Stimulated activated CD8-positive, alpha-beta memory T cell treated with anti-CD3 and anti-CD28 coated beads, Interleukin-12 subunit alpha, Interleukin-12 subunit beta, amount 100 ng/mL, for 24 hours (primary cell): ENCODE data around the gene TTC7B.
"Not testable (repeated sequence)": the region's sequence is repeated elsewhere in the genome, so short reads cannot be mapped to it uniquely, and the experiment has no call there.

Experiments used
- DNase-seq: peaks from one replicate; pipeline ENCODE4 v3.0.0-alpha.2; 2020; ENCODE audit errors: extremely low read depth

TTC7B gene

DNA sequence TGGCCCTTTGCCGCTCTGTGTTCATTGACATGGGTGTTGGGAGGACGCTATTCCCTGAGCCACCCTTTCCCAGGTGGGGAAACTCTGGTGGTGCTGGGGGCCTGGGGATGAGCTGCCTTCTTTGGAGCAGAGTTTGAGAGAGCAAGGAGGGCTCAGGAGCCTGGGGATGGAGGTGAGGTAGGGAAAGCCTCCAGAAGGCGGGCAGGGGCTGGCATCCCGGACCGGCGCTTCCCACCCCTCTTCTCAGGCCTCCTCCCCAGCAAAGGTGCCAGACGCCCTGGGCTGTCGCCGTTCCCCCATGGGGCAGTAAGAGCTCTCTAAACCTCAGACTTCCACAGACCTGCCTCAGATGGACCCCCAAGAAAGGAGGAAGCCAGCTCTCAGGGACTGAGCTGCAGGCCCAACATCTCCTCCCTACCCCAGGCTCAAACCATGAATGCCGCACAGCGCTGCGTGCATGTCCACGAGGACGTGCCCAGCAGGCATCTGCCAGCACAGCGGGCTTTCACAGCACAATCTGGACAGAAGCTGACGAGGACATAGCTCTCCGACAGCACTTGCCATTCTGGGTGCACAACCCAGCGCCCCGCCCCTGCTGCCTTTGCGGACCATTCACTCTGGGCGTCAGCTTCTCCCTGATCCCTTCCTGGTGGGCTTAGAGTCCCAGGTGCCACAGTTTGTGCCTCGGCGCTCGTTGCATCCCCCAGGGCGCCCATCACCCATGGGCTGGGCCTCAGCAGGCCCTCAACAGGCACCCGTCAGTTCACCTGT, 14.9 kb upstream of the TTC7B start:
- no peak for DNase-seq

- no peak for DNase-seq
These were observed 13.4 kb upstream of the TTC7B start for GRCh38 chr14:90829677-90830076.

- DNase-seq: no peak
These were observed 12.6 kb upstream of the TTC7B start for GRCh38 chr14:90828642-90829487.

DNA sequence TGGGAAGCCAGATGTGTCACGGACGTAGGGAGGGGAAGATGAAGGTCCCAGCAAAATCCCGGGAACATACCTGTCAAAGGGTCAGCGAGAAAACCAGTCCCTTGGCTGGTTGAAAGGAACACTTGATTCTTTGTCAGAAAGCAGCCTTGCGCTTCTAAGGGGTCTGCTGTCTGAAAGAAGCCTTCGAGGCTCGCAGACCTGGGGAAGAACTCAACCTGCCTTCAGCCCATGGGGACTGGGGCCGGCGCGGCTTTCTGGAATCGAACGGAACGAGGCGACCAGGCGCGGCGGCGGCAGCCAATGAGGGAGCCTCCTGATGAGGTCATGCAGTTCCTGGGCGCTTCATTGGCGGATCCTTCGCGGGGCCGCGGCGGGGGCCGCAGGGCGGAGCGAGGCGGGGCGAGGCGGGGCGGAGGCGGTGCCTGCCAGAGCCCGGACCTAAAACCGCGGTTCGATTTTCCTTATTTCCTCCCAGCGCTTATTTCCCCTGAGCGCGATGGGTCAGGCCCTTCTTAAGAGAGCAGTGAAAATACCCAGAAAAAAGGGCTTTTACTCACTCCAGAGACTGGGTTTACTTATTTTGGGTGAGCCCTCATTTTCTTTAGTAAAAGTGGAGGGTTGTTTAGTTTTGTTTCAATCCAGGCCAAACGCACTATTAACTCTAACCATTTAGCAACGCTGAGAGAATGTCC, 11.8 kb upstream of the TTC7B start:
- DNase-seq: peak; percentile 80

- not testable (repeated sequence) for DNase-seq
These were observed 7.3 kb upstream of the TTC7B start for GRCh38 chr14:90823542-90823941.

- peak; percentile 56 for DNase-seq
These were observed 4.7 kb upstream of the TTC7B start for GRCh38 chr14:90820958-90821357.

DNA sequence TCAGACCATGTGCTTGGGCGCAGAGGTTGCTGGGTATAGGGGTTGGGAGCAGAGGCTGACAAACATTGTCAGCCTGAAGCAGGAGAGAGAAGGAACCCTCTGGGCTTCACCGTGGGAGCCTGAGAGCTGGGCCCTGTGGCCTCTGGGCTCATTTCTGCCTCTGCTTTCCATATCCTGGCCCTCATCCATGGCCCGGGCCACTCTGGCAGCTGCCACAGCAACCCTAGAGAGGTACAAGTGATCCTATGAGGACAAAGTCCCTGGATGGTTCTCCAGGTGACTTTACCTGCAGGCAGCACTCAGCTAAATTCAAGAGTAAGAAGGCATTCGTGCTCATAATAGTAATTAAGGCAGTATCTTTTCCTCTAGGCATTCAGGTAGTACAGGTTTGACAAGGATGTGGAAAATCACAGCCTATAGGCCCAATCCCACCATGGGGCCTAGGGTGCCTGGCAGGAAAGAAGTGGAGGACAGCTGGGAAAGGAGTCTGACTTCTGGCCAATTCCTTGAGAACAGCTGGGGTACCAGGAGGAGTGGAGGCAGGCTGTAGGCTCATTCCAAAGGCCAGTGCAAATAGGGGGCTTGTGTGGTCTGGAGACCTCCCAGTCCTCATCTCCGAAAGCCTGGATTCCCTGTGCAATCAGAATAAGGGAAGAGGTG, 3.6 kb upstream of the TTC7B start:
- no peak for DNase-seq

- DNase-seq: no peak
These were observed 2.5 kb upstream of the TTC7B start for GRCh38 chr14:90818715-90819114.

GRCh38 chr14:90816681-90817436, 629 bp upstream of the TTC7B start:
- no peak for DNase-seq

DNA sequence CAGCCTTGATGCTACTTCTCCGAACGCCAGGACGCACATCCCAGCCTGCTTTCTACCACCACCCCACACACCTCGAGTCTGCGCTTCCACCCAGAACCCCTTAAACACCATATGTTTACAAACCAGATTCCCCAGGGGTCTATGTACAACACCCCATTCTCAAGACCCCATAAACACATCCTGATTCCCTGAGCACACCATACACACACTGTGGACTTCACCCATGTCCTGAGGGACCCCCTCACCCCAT, 733 bp downstream of the TTC7B start:
- no peak for DNase-seq

DNA sequence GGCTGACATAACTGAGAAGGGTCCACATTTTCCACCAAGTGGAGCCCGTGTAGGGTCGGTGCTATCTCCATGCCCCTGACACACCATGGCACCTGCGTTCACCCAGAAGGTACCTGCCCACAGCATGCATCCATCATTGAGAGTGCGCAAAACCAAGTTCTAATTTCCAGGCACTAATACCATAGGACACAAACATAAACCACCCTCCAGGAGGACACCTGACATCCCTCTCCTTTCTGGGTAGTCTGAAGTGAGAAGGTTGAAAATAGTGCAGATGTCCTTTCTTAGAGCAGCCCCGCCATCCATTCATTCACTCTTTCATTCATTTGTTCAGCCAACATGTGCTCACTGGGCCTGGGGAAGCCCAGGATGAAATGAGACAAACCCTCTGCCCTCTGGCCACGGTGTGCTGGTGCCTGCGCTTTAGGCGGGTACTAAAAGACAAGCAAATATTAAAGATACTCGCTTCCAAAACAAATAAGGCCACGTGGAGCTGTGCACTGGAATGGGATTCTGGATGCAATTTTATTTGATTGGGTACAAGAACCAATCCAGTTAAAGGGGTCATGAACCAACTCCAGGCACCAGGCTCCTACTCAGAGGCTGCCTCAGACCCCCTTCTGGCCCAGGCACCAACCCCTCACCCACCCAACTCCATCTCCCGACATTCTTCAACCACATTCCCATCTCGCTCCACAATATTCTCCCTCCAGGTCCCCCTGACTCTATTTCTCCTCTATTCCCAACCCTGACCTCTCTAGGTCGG, 1.2 kb downstream of the TTC7B start:
- no peak for DNase-seq

GRCh38 chr14:90813442-90813841, 2.8 kb downstream of the TTC7B start:
- DNase-seq: no peak

- no peak for DNase-seq
These were observed 4.1 kb downstream of the TTC7B start for GRCh38 chr14:90812109-90812508.

GRCh38 chr14:90811641-90812040, 4.6 kb downstream of the TTC7B start:
- no peak for DNase-seq

GRCh38 chr14:90810806-90811205, 5.4 kb downstream of the TTC7B start:
- DNase-seq: no peak

DNA sequence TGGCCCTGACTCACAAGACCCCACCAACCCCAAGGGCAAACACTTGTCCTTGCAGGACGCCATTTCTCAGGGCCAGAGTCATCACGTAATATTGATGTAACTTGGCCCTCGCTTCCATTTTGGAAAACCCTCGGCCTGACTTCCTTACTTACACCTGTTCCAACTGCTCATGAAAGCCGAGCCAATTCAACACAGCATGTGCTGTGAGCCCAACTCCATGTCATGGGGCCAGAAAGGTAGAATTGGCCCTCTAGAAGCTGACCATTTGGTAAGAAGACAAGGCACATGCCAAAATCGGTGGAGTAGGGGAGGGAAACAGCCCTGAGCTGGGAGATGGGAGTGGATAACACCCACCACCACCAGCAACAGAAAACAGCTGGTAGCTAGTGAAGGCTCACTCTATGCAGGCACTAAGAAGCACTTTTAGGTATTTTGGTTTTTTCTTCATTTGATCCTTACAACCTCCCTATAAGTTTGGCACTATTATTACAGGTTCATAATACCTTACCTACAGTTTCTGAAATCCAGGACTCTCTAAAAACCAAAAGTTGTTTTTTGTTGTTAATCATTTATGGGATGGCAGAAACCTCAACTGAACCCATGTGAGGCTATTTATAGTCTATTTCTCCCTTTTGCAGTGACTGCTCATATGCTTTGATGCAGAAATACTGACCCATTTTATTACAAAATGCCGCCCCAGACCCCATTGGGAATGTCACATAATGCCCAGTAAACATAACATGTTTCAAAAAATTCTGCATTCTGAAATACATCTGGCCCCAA, 6.5 kb downstream of the TTC7B start:
- DNase-seq: no peak

GRCh38 chr14:90808759-90809529, 7.3 kb downstream of the TTC7B start:
- DNase-seq: no peak

- no peak for DNase-seq
These were observed 9.2 kb downstream of the TTC7B start for GRCh38 chr14:90807060-90807459.
